Raji (cell line): Measurements from ENCODE around the gene MTHFD1L.

Experiments used
- POLR2A ChIP-seq: IDR thresholded peaks from 2 replicates; pipeline ENCODE4 v1.6.1; 2011; ENCODE audit warnings: low read depth, low read length, control low read depth; ENCODE audit not compliant: insufficient read depth

The MTHFD1L gene

GRCh38 chr6:150865043-150865405 is 478 bp upstream of the MTHFD1L start:
- TF ChIP-seq POLR2A, result no peak

GRCh38 chr6:150866147-150866990 is 867 bp downstream of the MTHFD1L start:
- peak; percentile 75 for TF ChIP-seq POLR2A

DNA sequence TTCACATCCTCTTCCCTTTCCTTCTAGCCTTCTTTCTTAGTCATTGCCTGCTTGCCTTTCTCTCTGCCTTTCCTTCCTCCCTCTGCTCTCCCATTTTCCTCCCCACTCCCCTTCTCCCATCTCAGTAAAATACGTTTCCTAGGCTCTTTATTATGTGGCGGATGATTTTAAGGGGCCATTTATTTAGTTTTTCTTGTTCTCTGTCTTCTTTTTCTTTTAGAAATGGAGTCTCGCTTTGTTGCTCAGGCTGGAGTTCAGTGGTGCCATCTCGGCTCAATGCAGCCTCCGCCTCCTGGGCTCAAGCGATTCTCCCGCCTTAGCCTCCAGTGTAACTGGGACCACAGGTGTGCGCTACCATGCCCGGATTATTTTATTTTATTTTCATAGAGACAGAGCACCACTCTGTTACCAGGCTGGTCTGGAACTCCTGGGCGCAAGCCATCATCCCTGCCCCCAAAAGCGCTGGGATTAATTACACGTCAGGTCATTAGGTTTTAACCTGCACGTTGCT is 1.5 kb downstream of the MTHFD1L start:
- no peak for TF ChIP-seq POLR2A

DNA sequence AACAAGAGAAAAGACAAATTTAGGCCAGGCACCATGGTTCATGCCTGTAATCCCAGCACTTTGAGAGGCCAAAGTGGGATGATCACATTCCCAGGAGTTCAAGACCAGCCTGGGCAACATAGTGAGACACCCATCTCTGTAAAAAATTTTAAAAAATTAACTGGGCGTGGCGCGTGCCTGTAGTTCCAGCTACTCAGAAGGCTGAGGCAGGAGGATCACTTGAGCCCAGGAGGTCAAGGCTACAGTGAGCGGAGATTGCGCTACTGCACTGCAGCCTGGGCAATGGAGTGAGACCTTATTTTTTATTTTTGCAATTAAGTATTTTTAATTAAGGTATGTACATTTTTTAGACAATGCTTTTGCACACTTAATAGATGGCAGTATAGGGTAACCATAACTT is 3.3 kb downstream of the MTHFD1L start:
- no peak for TF ChIP-seq POLR2A

GRCh38 chr6:150874179-150874578 is 8.7 kb downstream of the MTHFD1L start:
- no peak for TF ChIP-seq POLR2A

DNA sequence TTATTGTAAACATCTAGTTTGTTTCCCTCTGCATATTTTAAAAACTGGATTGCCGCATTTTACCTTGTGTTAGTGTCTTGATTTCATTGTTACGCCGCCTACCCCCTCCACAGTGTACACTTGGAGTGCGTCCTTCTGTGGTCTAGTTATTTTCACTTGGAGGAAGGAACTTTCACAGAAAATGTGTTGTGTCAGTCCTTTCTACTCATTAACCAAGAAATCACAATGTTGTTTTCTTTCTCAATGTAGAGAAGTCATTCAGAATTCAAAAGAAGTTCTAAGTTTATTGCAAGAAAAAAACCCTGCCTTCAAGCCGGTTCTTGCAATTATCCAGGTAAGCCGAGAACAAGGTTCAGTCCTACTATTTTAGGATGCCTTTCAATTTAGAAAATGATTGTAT is 10.3 kb downstream of the MTHFD1L start:
- no peak for TF ChIP-seq POLR2A

GRCh38 chr6:150876598-150876997 is 11.1 kb downstream of the MTHFD1L start:
- TF ChIP-seq POLR2A, result no peak

GRCh38 chr6:150877928-150878327 is 12.4 kb downstream of the MTHFD1L start:
- TF ChIP-seq POLR2A, result no peak

DNA sequence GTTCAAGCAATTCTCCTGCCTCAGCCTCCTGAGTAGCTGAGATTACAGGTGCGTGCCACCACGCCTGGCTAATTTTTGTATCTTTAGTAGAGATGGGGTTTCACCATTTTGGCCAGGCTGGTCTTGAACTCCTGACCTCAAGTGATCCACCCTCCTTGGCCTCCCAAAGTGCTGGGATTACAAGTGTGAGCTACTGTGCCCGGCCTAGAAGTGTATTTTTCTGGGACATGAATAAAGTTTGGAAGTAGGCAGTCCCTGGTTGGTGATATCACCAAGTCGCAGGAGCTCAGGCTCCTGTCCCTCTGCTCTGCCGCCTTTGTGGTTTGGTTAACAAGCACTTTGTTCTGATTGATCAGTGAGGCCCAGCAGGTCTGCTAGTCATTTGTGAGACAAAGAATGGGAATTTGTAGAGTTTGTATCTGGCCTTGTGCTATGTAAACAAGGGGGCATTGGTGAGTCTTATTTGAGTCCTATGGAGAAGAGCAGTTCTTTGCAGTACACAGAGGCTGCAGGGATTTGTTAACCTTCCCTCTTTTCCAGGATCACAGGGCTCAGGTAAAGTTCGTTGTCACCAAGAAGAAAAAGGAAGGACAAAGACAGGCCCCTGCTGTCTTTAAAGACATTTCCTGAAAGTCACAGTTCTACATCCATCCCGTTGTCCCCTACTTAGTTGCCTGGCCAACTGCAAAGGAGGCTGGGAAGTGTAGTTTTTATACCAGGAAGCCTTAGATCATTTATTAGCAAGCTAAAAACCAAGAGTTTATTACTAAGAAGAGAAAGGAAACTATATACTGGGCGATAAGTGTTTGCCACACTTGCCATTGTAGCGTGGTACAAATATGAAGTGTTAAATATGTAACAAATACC is 13.1 kb downstream of the MTHFD1L start:
- no peak for TF ChIP-seq POLR2A

GRCh38 chr6:150880336-150880735 is 14.8 kb downstream of the MTHFD1L start:
- no peak for TF ChIP-seq POLR2A

- no peak for TF ChIP-seq POLR2A
These were observed 16.5 kb downstream of the MTHFD1L start for GRCh38 chr6:150881911-150882481.

- no peak for TF ChIP-seq POLR2A
These were observed 18.0 kb downstream of the MTHFD1L start for GRCh38 chr6:150883521-150883920.

GRCh38 chr6:150886155-150886554 is 20.7 kb downstream of the MTHFD1L start:
- TF ChIP-seq POLR2A, result no peak

GRCh38 chr6:150887978-150888563 is 22.6 kb downstream of the MTHFD1L start:
- TF ChIP-seq POLR2A, result no peak

DNA sequence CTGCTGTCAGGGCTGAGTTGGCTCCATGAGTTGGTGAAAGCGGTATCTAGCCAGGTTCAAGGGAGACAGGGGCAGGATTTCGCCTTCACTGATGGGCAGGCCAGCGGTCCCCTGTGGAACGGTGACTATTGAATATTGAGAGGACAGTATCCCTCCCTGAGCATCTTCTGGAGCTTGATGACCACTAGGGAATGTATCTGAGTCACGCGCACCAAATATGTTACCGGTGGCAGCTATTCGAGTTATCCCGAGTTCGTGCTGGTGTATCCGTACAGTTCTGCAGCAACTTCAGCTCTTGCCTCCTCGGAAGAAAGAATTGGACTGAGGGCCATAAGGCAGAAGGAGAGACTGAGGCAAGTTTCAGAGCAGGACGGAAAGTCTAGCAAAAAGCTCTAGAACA is 24.8 kb downstream of the MTHFD1L start:
- no peak for TF ChIP-seq POLR2A
